HepG2 (cell line): ENCODE results near the gene BTG4. TPM values are rescaled to one million over a fixed set of nuclear protein-coding genes. Genes with fewer than 3 reads are reported as not detected.
A peak's percentile ranks its signal among the peaks of the same experiment; 100 is the strongest.

Experiments
- ATAC-seq: fragments of 200-7000 bp; cut with Tn5 transposase; 3 replicates; pipeline ENCODE4 v1.9.1; 2020; ENCODE audit warnings: mild to moderate bottlenecking, moderate library complexity
- BruUV-seq: library from RNA; stranded (reverse); fragments of 400-500 nt; replicated peaks from 2 replicates; lab custom pipeline; 2021; lab: Mats Ljungman, UMichigan
- CTCF ChIA-PET: fragments of 300-600 bp; formaldehyde crosslinking; extraction: SDS; loops from one replicate; lab custom pipeline; 2021; ENCODE audit warnings: low total read pairs, inconsistent platforms, low intra/inter-chr PET ratio; lab: Yijun Ruan, JAX
- POLR2A ChIA-PET: fragments of 350-600 bp; sonication (Branson Sonifier 250); formaldehyde crosslinking; loops from one replicate; lab custom pipeline; 2020; ENCODE audit warnings: antibody characterized with exemption, inconsistent platforms; lab: Yijun Ruan, JAX
- DNase-seq: peaks from one replicate; pipeline ENCODE4 v3.0.0-alpha.2; 2015; ENCODE audit warnings: low spot score
- FAIRE-seq: peaks from 3 replicates; lab custom pipeline; 2011; peaks lifted over from hg19 to GRCh38; lab: Jason Lieb, UNC
- H2AFZ ChIP-seq: one replicate; pipeline ENCODE4 v1.6.1; 2011; ENCODE audit warnings: low read length, inconsistent platforms
- H3K27ac ChIP-seq: fragments of 300-600 bp; 3 replicates; pipeline ENCODE4 v1.8.0; 2011; ENCODE audit warnings: mixed run types, mild to moderate bottlenecking, mixed read lengths, low read length, inconsistent platforms; ENCODE audit not compliant: insufficient read depth; ENCODE audit errors: extremely low read length
- H3K27me3 ChIP-seq, 2 experiments: fragments of 200-600 bp in 1 of 2; 2 replicates in 1 of 2; 3 replicates in 1 of 2; pipeline versions ENCODE4 v1.6.0 to v1.8.0; 2011; ENCODE audit warnings: low read length in 2 of 2, mild to moderate bottlenecking in 2 of 2, moderate library complexity in 2 of 2, inconsistent platforms in 1 of 2; ENCODE audit not compliant: insufficient read depth in 2 of 2, control insufficient read depth in 1 of 2
- H3K36me3 ChIP-seq, 2 experiments: fragments of 200-600 bp in 1 of 2; replicated peaks in 1 of 2; 2 replicates in 1 of 2; 3 replicates in 1 of 2; pipeline versions ENCODE4 v1.5.1 to v1.8.0; 2011; ENCODE audit warnings: low read length in 2 of 2, inconsistent platforms in 1 of 2; ENCODE audit not compliant: insufficient read depth in 2 of 2, control insufficient read depth in 1 of 2
- H3K4me1 ChIP-seq: 2 replicates; pipeline ENCODE4 v1.5.1; 2012; ENCODE audit warnings: low read length, inconsistent platforms; ENCODE audit not compliant: insufficient read depth
- H3K4me2 ChIP-seq: 2 replicates; pipeline ENCODE4 v1.6.0; 2011; ENCODE audit warnings: low read depth, low read length, inconsistent platforms
- H3K4me3 ChIP-seq, 3 experiments: fragments of 200-600 bp in 1 of 3; sonication (generic), shearing (Covaris generic) in 1 of 3; replicated peaks in 1 of 3; 2 replicates each; pipeline ENCODE4 v1.5.1; 2011 to 2016; ENCODE audit warnings: low read length in 3 of 3, inconsistent platforms in 2 of 3, low read depth in 2 of 3, mild to moderate bottlenecking in 2 of 3, control low read depth in 1 of 3, mixed read lengths in 1 of 3; ENCODE audit not compliant: insufficient read depth in 1 of 3
- H3K79me2 ChIP-seq: one replicate; pipeline ENCODE4 v1.6.1; 2011; ENCODE audit warnings: low read length, inconsistent platforms; ENCODE audit not compliant: insufficient read depth
- H3K9ac ChIP-seq: 2 replicates; pipeline ENCODE4 v1.6.0; 2011; ENCODE audit warnings: mild to moderate bottlenecking, low read depth, low read length, inconsistent platforms; ENCODE audit not compliant: insufficient read depth
- H3K9me3 ChIP-seq: 2 replicates; pipeline ENCODE4 v1.5.1; 2012; ENCODE audit warnings: mild to moderate bottlenecking, low read length
- H4K20me1 ChIP-seq: 2 replicates; pipeline ENCODE4 v1.6.0; 2011; ENCODE audit warnings: inconsistent platforms, mild to moderate bottlenecking, low read length, moderate library complexity; ENCODE audit not compliant: insufficient read depth
- ELF3 ChIP-seq: IDR thresholded peaks from 2 replicates; pipeline ENCODE4 v1.6.1; 2016; ENCODE audit warnings: missing genetic modification reagents, missing compliant biosample characterization
- HMG20A ChIP-seq: IDR thresholded peaks from 2 replicates; pipeline ENCODE4 v1.6.1; 2016; ENCODE audit warnings: borderline replicate concordance
- MXD1 ChIP-seq: sonication (generic); formaldehyde crosslinking; IDR thresholded peaks from 2 replicates; pipeline ENCODE4 v1.4.0; 2020; ENCODE audit warnings: mild to moderate bottlenecking, missing genetic modification reagents
- NFATC3 ChIP-seq: sonication (generic); formaldehyde crosslinking; IDR thresholded peaks from 2 replicates; pipeline ENCODE4 v1.5.1; 2020; ENCODE audit warnings: mild to moderate bottlenecking, missing genetic modification reagents
- PAWR ChIP-seq: sonication (generic); formaldehyde crosslinking; IDR thresholded peaks from 2 replicates; pipeline ENCODE4 v1.4.0; 2020; ENCODE audit warnings: missing genetic modification reagents, mild to moderate bottlenecking, borderline replicate concordance
- RAD21 ChIP-seq: fragments of 450-650 bp; formaldehyde crosslinking; IDR thresholded peaks from 2 replicates; pipeline ENCODE4 v1.5.0; 2020; ENCODE audit warnings: mild to moderate bottlenecking
- SAFB2 ChIP-seq: sonication (generic); formaldehyde crosslinking; IDR thresholded peaks from 2 replicates; pipeline ENCODE4 v1.5.1; 2020; ENCODE audit warnings: missing genetic modification reagents, low read depth, mild to moderate bottlenecking, borderline replicate concordance
- SMAD1 ChIP-seq: sonication (generic); formaldehyde crosslinking; IDR thresholded peaks from 2 replicates; pipeline ENCODE4 v1.4.0; 2020; ENCODE audit warnings: missing genetic modification reagents, low read depth, mild to moderate bottlenecking, borderline replicate concordance
- TFAP4 ChIP-seq: sonication (generic); IDR thresholded peaks from 2 replicates; pipeline ENCODE4 v1.6.1; 2016; ENCODE audit warnings: low read depth, borderline replicate concordance
- ZBTB7A ChIP-seq: sonication (generic); formaldehyde crosslinking; IDR thresholded peaks from 2 replicates; pipeline ENCODE4 v1.8.0; 2022; ENCODE audit warnings: mild to moderate bottlenecking, missing genetic modification reagents
- ZNF768 ChIP-seq: sonication (generic); formaldehyde crosslinking; IDR thresholded peaks from 2 replicates; pipeline ENCODE4 v1.4.0; 2020; ENCODE audit warnings: missing genetic modification reagents
- ZNF775 ChIP-seq: sonication (generic); formaldehyde crosslinking; IDR thresholded peaks from 2 replicates; pipeline ENCODE4 v1.4.0; 2020; ENCODE audit warnings: missing genetic modification reagents, mild to moderate bottlenecking, moderate library complexity, borderline replicate concordance
- WGBS: methylation state at CpG from one replicate; pipeline ENCODE4 v1.1.6; 2017; ENCODE audit warnings: low lambda C conversion rate; 5-methylcytosine and 5-hydroxymethylcytosine counted together
- in situ Hi-C: cut with HindIII; loops from 2 replicates; pipeline ENCODE4 v1.10.0; 2017; ENCODE audit warnings: low pct_unique_long_range_greater_than_20kb; ENCODE audit not compliant: extremely low pct_ligation_motif_present
- intact Hi-C: fragments of 100-400 bp; cut with micrococcal nuclease; formaldehyde crosslinking; loops from one replicate; pipeline ENCODE4 v1.10.0; 2022; ENCODE audit not compliant: unreplicated experiment
- polyA plus RNA-seq, 8 experiments: library from polyadenylated mRNA; depleted of rRNA in 3 of 8; stranded (reverse) in 7 of 8; unstranded in 1 of 8; fragments of >200 nt; fragmentation: Illumina TruSeq in 4 of 8; extraction: Trizol in 4 of 8; gene quantifications; 2 replicates each; pipeline versions ENCODE4 v1.2.1 to v1.2.3, GENCODE V29; 2011 to 2016; ENCODE audit warnings: low read depth in 4 of 8, missing spikeins in 1 of 8, mixed read lengths in 1 of 8; ENCODE audit not compliant: insufficient read depth in 1 of 8
- total RNA-seq, 5 experiments: library from RNA; depleted of rRNA; stranded (reverse); fragments of >200 nt; fragmentation: Illumina TruSeq; extraction: Trizol; gene quantifications; 2 replicates each; pipeline ENCODE4 v1.2.3, GENCODE V29; 2016; ENCODE audit warnings: low read depth in 1 of 5

Gene BTG4
- total and polyA plus RNA-seq, 2 of the 13 experiments (the other 11 are each of a cell fraction or from before 2014, with no cell fraction given) = not detected

GRCh38 chr11:111557425-111558111, 45.4 kb upstream of the BTG4 start:
- H2AFZ ChIP-seq = no peak overlapping the region
- H3K9ac ChIP-seq = no peak overlapping the region
- H3K36me3 ChIP-seq = no peaks in the 10 kb centered on the region
- peaks cover 6% of the 10 kb centered on the region; the same call in 1 of the 2 replicates for H3K9me3 ChIP-seq
- H4K20me1 ChIP-seq = no peaks in the 10 kb centered on the region
- TF ChIP-seq ZBTB7A (CRISPR knock-in tag) = no peak
- TF ChIP-seq ELF3 (CRISPR knock-in tag) = no peak
- TF ChIP-seq TFAP4 = no peak
- no peak for TF ChIP-seq PAWR (CRISPR knock-in tag)
- TF ChIP-seq RAD21 = no peak
- no peak for TF ChIP-seq MXD1 (CRISPR knock-in tag)
- no peak for TF ChIP-seq ZNF768 (CRISPR knock-in tag)
- no peak for TF ChIP-seq HMG20A
- TF ChIP-seq ZNF775 (CRISPR knock-in tag) = no peak
- TF ChIP-seq SAFB2 (CRISPR knock-in tag) = no peak
- TF ChIP-seq SMAD1 (CRISPR knock-in tag) = no peak
- no peak for TF ChIP-seq NFATC3 (CRISPR knock-in tag)
- H3K4me1 ChIP-seq = peaks cover 17% of the 10 kb centered on the region
- FAIRE-seq (no peak), DNase-seq (peak; percentile 14), ATAC-seq (no peak)
- ChIA-PET CTCF (no interaction called here), POLR2A (no interaction called here)
- no peak overlapping the region for H3K4me2 ChIP-seq
- BruUV-seq = no TSS peak
- H3K27me3 ChIP-seq = no peaks in the 10 kb centered on the region
- intact Hi-C loops = no loop called here
- H3K4me3 ChIP-seq = no peak overlapping the region
- in situ Hi-C loops = no loop called here
- WGBS = 42% methylated on average over 5 of the region's 5 CpGs
- no peaks in the 10 kb centered on the region for H3K79me2 ChIP-seq
- H3K27ac ChIP-seq = no peak overlapping the region
